OCI-LY7 (cell line): ENCODE results near the gene APOBEC4. TPM values are rescaled to one million over a fixed set of nuclear protein-coding genes. Genes with fewer than 3 reads are reported as not detected.
"Not testable (repeated sequence)": the region's sequence is repeated elsewhere in the genome, so short reads cannot be mapped to it uniquely, and the experiment has no call there.

ENCODE experiments used
- BruUV-seq: library from RNA; stranded (reverse); fragments of 400-500 nt; replicated peaks from 2 replicates; lab custom pipeline; 2021; lab: Mats Ljungman, UMichigan
- CTCF ChIA-PET: fragments of 300-600 bp; sonication (Branson Sonifier 250); formaldehyde crosslinking; loops from one replicate; lab custom pipeline; 2022; ENCODE audit warnings: antibody characterized with exemption; ENCODE audit not compliant: unreplicated experiment; lab: Charles Lee
- POLR2A ChIA-PET: fragments of 300-600 bp; sonication (Branson Sonifier 250); formaldehyde crosslinking; loops from one replicate; lab custom pipeline; 2022; ENCODE audit warnings: antibody characterized with exemption; lab: Charles Lee
- DNase-seq: peaks from one replicate; pipeline ENCODE4 v3.0.0-alpha.2; 2015; ENCODE audit warnings: low spot score
- H2AFZ ChIP-seq: fragments of 200-600 bp; sonication (generic), shearing (Covaris generic); 2 replicates; pipeline ENCODE4 v1.6.1; 2014; ENCODE audit warnings: mild to moderate bottlenecking, antibody characterized with exemption, low read length, moderate library complexity
- H3K27ac ChIP-seq: fragments of 200-600 bp; sonication (generic); 2 replicates; pipeline ENCODE4 v1.5.1; 2014; ENCODE audit warnings: mixed run types, low read depth, mild to moderate bottlenecking, moderate library complexity, low read length, inconsistent platforms; ENCODE audit not compliant: poor library complexity, severe bottlenecking
- H3K36me3 ChIP-seq: fragments of 200-600 bp; sonication (generic); 2 replicates; pipeline ENCODE4 v1.6.1; 2014; ENCODE audit warnings: mild to moderate bottlenecking, antibody characterized with exemption, low read length, moderate library complexity, mixed read lengths; ENCODE audit not compliant: insufficient read depth
- H3K4me1 ChIP-seq: fragments of 200-600 bp; sonication (generic); 2 replicates; pipeline ENCODE4 v1.5.1; 2014; ENCODE audit warnings: mild to moderate bottlenecking, low read length; ENCODE audit not compliant: insufficient read depth, poor library complexity, severe bottlenecking
- H3K4me2 ChIP-seq: fragments of 200-600 bp; sonication (generic); 2 replicates; pipeline ENCODE4 v1.6.1; 2014; ENCODE audit warnings: mild to moderate bottlenecking, low read length
- H3K4me3 ChIP-seq: fragments of 200-600 bp; sonication (generic); 2 replicates; pipeline ENCODE4 v1.5.1; 2014; ENCODE audit warnings: mild to moderate bottlenecking, low read depth, low read length; ENCODE audit not compliant: poor library complexity, severe bottlenecking
- H3K79me2 ChIP-seq: fragments of 200-600 bp; sonication (generic); 2 replicates; pipeline ENCODE4 v1.6.1; 2016; ENCODE audit warnings: low read depth, mild to moderate bottlenecking, low read length, moderate library complexity, mixed read lengths; ENCODE audit not compliant: insufficient read depth
- H3K9me2 ChIP-seq: fragments of 200-600 bp; sonication (generic); 2 replicates; pipeline ENCODE4 v1.6.1; 2016; ENCODE audit warnings: mild to moderate bottlenecking, low read length, mixed read lengths; ENCODE audit not compliant: insufficient read depth
- H3K9me3 ChIP-seq: fragments of 200-600 bp; sonication (generic); 2 replicates; pipeline ENCODE4 v1.6.1; 2014; ENCODE audit warnings: mild to moderate bottlenecking, mixed run types, low read length, mixed read lengths
- H4K20me1 ChIP-seq: fragments of 200-600 bp; sonication (generic); 2 replicates; pipeline ENCODE4 v1.6.1; 2014; ENCODE audit warnings: mild to moderate bottlenecking, antibody characterized with exemption, low read length, moderate library complexity, mixed read lengths; ENCODE audit not compliant: insufficient read depth
- CTCF ChIP-seq: fragments of 200-600 bp; sonication (generic); conservative IDR thresholded peaks from 2 replicates; pipeline ENCODE4 v1.5.1; 2014; ENCODE audit warnings: mild to moderate bottlenecking, antibody characterized with exemption, low read length, moderate library complexity, mixed read lengths
- EZH2phosphoT487 ChIP-seq: fragments of 200-600 bp; sonication (generic); IDR thresholded peaks from 2 replicates; pipeline ENCODE4 v1.6.1; 2018; ENCODE audit warnings: low read depth, borderline replicate concordance, mild to moderate bottlenecking, mixed run types, antibody characterized with exemption, low read length, moderate library complexity, mixed read lengths
- intact Hi-C: fragments of 100-400 bp; cut with micrococcal nuclease; formaldehyde crosslinking; loops from one replicate; pipeline ENCODE4 v1.10.0; 2022; ENCODE audit not compliant: unreplicated experiment
- total RNA-seq, 2 experiments: library from RNA; depleted of rRNA in 1 of 2; stranded (reverse); fragments of >200 nt in 1 of 2; shearing (Covaris generic) in 1 of 2; gene quantifications; 2 replicates each; pipeline ENCODE4 v1.2.3, GENCODE V29; 2014 to 2022

APOBEC4 gene
- total RNA-seq, 2 experiments from 2014 or later: not detected

- TF ChIP-seq EZH2phosphoT487 (no peak), CTCF (no peak)
Observed at GRCh38 chr1:183632114-183632513, 21.0 kb downstream of the APOBEC4 start.

GRCh38 chr1:183630748-183631147 lies 22.4 kb downstream of the APOBEC4 start:
- Histone ChIP-seq H3K79me2 (peaks cover 49% of the 10 kb centered on the region), H3K9me2 (no peaks in the 10 kb centered on the region), H3K9me3 (no peaks in the 10 kb centered on the region), H3K4me3 (no peak overlapping the region), H4K20me1 (peaks cover 19% of the 10 kb centered on the region), H3K36me3 (peaks cover 73% of the 10 kb centered on the region), H3K4me2 (no peak overlapping the region), H3K27ac (no peak overlapping the region), H3K4me1 (peaks cover 36% of the 10 kb centered on the region), H2AFZ (no peak overlapping the region)
- DNase-seq: no peak
- intact Hi-C loops: loop anchor here (5.0 to 10.0 kb wide), 2 partner anchors 422 to 606 kb away; partner anchors contain the start of genes LAMC1 and TSEN15
- ChIA-PET POLR2A (interaction anchor here (0.6 kb wide), 1 partner anchor 84 kb away, joined by 3 read pairs; no protein-coding TSS in a partner anchor), CTCF (no interaction called here)
- no TSS peak for BruUV-seq
- TF ChIP-seq CTCF: no peak
- TF ChIP-seq EZH2phosphoT487: no peak

More at GRCh38 chr1:183632114-183632513, 21.0 kb downstream of the APOBEC4 start:
- H3K4me3 ChIP-seq: peak overlapping the region; percentile 94
- intact Hi-C loops: loop anchor here (5.0 to 10.0 kb wide), 2 partner anchors 420 to 607 kb away; partner anchors contain the start of genes LAMC1 and TSEN15
- peaks cover 59% of the 10 kb centered on the region for H3K36me3 ChIP-seq
- H2AFZ ChIP-seq: no peak overlapping the region
- peaks cover 49% of the 10 kb centered on the region for H3K79me2 ChIP-seq
- no peak for DNase-seq
- ChIA-PET POLR2A (interaction anchor here (0.6 to 1.5 kb wide), 11 partner anchors 39 to 704 kb away, joined by 3 to 8 read pairs (median 4); no protein-coding TSS in a partner anchor), CTCF (no interaction called here)
- no peak overlapping the region for H3K27ac ChIP-seq
- peaks cover 32% of the 10 kb centered on the region for H3K4me1 ChIP-seq
- H3K9me3 ChIP-seq: no peaks in the 10 kb centered on the region
- no TSS peak for BruUV-seq
- H3K9me2 ChIP-seq: no peaks in the 10 kb centered on the region
- peak overlapping the region; percentile 88 for H3K4me2 ChIP-seq
- peaks cover 19% of the 10 kb centered on the region for H4K20me1 ChIP-seq

- H3K4me1 ChIP-seq: peaks cover 29% of the 10 kb centered on the region
- H3K9me2 ChIP-seq: no peaks in the 10 kb centered on the region
- DNase-seq: no peak
- POLR2A ChIA-PET: interaction anchor here (0.9 to 1.7 kb wide), 2 partner anchors 8 to 27 kb away, joined by 3 to 5 read pairs; no protein-coding TSS in a partner anchor
- intact Hi-C loops: no loop called here
- H3K4me2 ChIP-seq: no peak overlapping the region
- no peak overlapping the region for H3K27ac ChIP-seq
- peaks cover 88% of the 10 kb centered on the region for H3K36me3 ChIP-seq
- H3K79me2 ChIP-seq: peaks cover 32% of the 10 kb centered on the region
- BruUV-seq: no TSS peak
- no peak overlapping the region for H2AFZ ChIP-seq
- H3K4me3 ChIP-seq: no peak overlapping the region
- CTCF ChIA-PET: no interaction called here
- no peaks in the 10 kb centered on the region for H3K9me3 ChIP-seq
- H4K20me1 ChIP-seq: peaks cover 12% of the 10 kb centered on the region; the same call in 1 of the 2 replicates
- no peak for TF ChIP-seq CTCF
- TF ChIP-seq EZH2phosphoT487: no peak
Observed at GRCh38 chr1:183628537-183628936, 24.6 kb downstream of the APOBEC4 start.

GRCh38 chr1:183626236-183626635 lies 26.9 kb downstream of the APOBEC4 start:
- H3K4me2 ChIP-seq, BruUV-seq, H3K4me3 ChIP-seq, H2AFZ ChIP-seq, H3K9me3 ChIP-seq, H3K79me2 ChIP-seq, intact Hi-C loops, CTCF ChIA-PET, H3K9me2 ChIP-seq, DNase-seq, H4K20me1 ChIP-seq, H3K27ac ChIP-seq: not testable (repeated sequence)
- Histone ChIP-seq H3K36me3 (peaks cover 68% of the 10 kb centered on the region), H3K4me1 (peaks cover 19% of the 10 kb centered on the region)
- POLR2A ChIA-PET: interaction anchor here (0.6 to 1.8 kb wide), 4 partner anchors 7 to 128 kb away, joined by 3 to 7 read pairs (median 3); no protein-coding TSS in a partner anchor
